ENCODE results near the gene TAX1BP1.

DNA sequence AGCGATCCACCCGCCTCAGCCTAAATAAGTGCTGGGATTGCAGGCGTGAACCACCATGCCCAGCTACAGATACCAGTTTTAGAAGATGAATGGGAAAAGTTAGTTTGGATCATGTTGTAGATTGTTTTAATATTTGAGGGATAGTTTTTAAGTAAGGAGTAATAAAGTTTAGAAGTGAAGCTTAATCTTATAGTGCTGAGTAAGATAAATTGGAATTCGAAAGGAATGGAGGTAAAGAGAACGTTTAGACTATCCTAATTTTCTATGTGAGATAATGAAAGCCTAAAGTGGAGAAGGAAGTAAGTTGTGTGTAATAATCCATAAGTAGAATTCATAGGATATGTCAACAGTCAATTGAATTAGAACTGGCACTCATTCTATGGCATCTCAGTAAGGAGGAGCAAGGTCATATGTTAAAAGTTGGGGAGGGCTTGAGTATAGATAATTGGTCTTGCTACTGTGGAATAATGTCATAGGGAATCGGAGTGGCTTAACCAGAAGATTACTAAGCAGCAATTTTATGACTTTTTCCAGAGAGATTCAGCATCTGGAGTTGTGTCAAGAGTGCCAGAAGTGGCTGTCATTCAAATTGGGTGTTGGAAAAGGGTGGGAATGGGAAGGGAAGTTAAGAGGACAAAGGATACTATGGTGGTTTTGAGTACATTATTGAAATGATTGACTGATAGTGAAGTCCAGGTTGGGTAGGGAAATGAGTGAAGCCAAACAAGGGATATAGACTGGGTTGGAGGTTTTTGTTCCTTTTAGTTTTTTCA, 12.1 kb downstream of the TAX1BP1 start:
- TF ChIP-seq, protein P1, sequence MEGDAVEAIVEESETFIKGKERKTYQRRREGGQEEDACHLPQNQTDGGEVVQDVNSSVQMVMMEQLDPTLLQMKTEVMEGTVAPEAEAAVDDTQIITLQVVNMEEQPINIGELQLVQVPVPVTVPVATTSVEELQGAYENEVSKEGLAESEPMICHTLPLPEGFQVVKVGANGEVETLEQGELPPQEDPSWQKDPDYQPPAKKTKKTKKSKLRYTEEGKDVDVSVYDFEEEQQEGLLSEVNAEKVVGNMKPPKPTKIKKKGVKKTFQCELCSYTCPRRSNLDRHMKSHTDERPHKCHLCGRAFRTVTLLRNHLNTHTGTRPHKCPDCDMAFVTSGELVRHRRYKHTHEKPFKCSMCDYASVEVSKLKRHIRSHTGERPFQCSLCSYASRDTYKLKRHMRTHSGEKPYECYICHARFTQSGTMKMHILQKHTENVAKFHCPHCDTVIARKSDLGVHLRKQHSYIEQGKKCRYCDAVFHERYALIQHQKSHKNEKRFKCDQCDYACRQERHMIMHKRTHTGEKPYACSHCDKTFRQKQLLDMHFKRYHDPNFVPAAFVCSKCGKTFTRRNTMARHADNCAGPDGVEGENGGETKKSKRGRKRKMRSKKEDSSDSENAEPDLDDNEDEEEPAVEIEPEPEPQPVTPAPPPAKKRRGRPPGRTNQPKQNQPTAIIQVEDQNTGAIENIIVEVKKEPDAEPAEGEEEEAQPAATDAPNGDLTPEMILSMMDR (IDR thresholded peaks at IDR 0.05), result no peak
- no peak for TF ChIP-seq POLR2AphosphoS5 (IDR thresholded peaks at IDR 0.05)
